Erythroblast (primary cell): ENCODE results near the gene FCER2.

Experiments
- DNase-seq, 2 experiments: peaks; one replicate each; lab custom pipeline; 2025; lab: John Stamatoyannopoulos, UW
- GATA1 ChIP-seq: IDR thresholded peaks from 2 replicates; pipeline ENCODE4 v1.6.1; 2011; ENCODE audit warnings: low read depth, mild to moderate bottlenecking, control low read depth, low read length, moderate library complexity
- POLR2A ChIP-seq: IDR thresholded peaks from 2 replicates; pipeline ENCODE4 v1.6.1; 2011; ENCODE audit warnings: mild to moderate bottlenecking, low read length

FCER2 gene

DNA sequence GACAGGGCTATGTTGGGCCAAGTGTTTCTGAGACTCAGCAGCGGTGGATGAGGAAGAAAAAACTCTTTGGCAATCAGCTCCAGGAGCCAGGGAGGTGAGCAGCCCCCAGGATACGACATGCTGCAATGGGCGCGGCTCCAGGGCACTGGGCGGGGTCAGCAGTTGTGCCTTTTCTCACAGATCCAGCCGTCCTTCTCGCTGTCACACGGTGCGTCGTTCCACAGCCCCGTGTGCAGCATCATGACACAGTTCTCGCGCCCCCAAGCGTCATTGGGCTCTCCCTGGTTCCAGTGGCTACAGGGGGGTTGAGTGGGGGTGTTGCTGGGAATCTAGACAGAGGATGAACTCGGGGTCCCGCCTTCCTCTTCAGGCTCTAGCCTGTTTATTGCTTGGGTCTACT, 27.3 kb upstream of the FCER2 start:
- no peak for DNase-seq
- TF ChIP-seq POLR2A (no peak), GATA1 (no peak)

DNA sequence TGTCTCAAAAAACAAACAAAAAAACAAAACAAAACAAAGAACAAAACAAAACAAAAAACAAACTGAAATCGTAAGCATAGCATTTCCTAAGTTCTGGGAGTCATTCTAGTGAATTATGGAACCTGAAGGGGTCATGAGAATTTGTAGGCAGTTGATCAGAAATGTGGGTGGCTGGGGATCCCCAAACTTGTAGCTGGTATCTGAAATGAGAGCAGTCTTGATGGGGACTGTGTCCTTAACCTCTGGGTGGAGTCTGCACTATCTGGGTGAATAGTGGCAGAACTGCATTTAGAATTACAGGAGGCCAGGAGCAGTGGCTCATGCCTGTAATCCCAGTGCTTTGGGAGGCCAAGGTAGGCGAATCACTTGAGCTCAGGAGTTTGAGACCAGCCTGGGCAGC, 23.9 kb upstream of the FCER2 start:
- DNase-seq = no peak
- TF ChIP-seq POLR2A (no peak), GATA1 (no peak)

DNA sequence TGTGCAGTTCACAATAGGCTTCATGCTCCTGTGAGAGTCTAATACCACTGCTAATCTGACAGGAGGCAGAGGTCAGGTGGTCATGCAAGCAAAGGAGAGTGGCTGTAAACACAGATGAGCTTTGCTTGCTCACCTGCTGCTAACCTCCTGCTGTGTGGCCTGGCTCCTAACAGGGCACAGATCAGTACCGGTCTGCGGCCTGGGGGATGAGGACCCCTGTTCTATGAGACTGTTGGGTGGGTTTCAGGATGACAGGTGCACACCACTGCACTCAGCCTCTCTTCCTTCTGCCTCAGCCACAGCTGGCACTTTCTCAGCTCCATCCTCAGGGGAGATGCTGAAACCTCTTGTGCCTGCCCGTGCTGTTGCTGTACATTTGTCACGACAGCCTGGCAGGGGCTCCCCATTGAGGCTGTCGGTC, 20.3 kb upstream of the FCER2 start:
- no peak for TF ChIP-seq POLR2A
- no peak for TF ChIP-seq GATA1
- no peak for DNase-seq

DNA sequence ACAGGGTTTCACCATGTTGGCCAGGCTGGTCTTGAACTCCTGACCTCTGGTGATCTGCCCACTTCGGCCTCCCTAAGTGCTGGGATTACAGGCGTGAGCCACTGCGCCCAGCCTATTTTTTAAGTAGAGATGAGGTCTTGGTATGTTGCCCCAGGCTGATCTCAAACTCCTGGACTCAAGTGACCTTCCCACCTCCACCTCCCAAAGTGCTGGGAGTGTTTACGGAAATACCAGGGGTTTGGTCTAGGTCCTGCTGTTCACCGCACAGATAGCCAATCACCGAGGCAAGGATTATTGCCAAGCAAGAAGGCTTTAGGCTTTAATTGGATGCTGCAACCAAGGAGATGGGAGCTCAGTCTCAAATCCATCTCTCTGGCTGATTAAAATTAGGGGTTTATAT, 18.4 kb upstream of the FCER2 start:
- TF ChIP-seq POLR2A (no peak), GATA1 (no peak)
- no peak for DNase-seq

DNA sequence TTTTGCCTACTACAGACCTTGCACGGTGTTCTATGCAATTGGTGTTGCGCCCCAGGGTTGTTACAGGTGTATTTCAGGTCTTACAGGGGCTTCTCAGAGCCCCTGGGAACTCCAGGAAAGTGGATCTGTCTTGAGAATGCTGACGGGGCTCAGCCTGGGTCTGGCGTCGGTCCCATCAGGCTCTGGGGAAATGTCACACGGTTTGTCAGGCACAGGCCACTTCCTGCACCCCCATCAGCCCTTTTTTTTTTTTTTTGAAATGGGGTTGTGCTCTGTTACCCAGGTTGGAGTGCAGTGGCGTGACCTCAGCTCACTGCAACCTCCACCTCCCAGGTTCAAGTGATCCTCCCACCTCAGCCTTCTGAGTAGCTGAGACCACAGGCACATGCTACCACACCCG, 16.7 kb upstream of the FCER2 start:
- no peak for DNase-seq
- no peak for TF ChIP-seq POLR2A
- no peak for TF ChIP-seq GATA1

DNA sequence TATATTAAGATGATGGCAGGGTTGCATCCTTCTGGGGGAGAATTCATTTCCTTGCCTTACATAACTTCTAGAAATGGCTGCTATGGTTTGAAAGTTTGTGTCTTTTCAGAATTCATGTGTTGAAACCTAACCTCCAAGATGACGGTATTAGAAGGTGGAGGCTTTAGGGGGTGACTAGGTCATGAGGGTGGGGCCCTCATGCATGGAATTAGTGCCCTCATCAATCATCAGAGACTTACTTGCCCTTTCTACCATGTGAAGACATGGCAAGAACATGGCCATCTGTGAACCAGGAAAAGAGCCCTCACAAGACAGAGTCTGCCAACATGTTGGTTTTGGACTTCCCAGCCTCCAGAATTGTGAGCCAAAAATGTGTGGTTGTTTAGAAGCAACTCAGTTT, 14.8 kb upstream of the FCER2 start:
- DNase-seq = no peak
- TF ChIP-seq GATA1 = no peak
- TF ChIP-seq POLR2A = no peak

DNA sequence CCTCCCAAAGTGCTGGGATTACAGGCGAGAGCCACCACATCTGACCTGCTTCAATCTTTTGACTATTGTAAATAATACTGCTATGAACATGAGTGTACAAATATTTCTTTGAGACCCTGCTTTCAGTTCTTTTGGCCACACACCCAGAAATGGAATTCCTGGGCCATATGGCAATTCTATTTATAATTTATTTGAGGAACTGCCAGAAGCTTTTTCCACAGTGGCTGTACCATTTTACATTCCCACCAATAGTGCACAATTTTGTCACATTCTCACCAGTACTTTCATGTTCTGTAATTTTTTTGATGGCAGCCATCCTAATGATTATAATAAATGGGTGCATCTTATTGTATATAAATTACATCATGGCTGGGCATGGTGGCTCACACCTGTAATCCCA, 13.7 kb upstream of the FCER2 start:
- no peak for DNase-seq
- TF ChIP-seq GATA1 (no peak), POLR2A (no peak)

DNA sequence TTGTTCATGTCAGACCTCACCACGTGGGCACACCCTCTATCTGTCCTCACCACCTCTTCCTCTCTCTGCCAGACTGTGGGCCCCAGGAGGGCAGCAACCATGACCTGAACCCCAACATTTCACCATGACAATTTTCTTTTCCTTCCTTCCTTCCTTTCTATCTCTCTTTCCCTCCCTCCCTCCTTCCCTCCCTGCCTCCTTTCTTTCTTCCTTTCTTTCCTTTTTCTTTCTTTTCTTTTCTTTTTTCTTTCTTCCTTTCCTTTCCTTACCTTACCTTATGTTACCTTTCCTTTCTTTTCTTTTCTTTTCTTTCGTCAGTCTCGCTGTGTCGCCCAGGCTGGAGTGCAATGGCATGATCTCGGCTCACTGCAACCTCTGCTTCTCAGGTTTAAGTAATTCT, 8.7 kb upstream of the FCER2 start:
- TF ChIP-seq POLR2A (no peak), GATA1 (no peak)
- DNase-seq = no peak

DNA sequence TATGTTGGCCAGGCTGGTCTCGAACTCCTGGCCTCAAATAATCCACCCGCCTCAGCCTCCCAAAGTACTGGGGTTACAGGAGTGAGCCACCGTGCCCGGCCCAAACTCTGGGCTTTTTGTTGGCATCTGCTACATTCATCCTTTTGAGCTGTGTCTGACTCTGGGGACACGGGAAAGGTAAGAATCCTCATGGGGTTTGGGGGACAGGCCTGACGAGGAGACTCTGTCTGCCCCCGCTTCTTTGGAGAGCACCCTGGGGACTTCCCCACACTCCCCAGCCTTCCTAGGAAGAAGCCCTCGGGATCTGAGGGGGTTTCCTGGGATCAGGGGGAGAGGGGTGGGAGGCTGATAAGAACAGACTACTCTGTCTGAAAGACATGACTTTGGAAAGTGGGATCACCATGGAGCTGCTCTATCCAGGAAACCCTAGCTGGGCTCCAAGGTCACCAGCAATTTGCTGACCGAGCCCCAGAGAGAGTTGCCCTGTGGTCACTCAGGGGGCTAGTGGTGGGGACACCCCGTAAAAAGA, 8.1 kb upstream of the FCER2 start:
- DNase-seq = no peak
- no peak for TF ChIP-seq GATA1
- TF ChIP-seq POLR2A = no peak

DNA sequence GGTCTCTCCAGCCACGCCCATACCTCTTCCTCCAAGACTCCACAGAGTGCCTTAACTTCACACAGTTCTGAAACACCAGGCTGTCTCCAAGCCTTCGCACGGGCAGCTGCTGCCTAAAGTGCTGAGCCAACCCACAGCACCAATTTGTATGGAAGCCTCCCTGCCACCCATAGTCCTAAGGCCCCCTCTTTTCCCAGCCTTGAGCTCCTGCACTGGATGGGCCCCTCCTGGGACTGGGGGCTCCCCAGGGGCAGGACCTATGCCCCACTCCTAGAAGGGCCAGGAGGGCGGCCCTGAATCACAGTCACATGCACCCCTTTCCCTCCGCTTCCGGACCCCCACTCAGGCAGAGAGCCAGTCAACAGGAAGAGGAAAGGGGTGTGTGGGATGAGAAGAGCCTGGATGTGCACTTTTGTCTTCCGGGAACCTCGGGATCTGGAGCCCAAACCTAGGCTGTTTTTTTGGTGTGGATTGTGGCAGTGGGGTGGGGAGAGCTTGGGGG, 5.1 kb upstream of the FCER2 start:
- TF ChIP-seq GATA1 (no peak), POLR2A (no peak)
- DNase-seq = no peak

DNA sequence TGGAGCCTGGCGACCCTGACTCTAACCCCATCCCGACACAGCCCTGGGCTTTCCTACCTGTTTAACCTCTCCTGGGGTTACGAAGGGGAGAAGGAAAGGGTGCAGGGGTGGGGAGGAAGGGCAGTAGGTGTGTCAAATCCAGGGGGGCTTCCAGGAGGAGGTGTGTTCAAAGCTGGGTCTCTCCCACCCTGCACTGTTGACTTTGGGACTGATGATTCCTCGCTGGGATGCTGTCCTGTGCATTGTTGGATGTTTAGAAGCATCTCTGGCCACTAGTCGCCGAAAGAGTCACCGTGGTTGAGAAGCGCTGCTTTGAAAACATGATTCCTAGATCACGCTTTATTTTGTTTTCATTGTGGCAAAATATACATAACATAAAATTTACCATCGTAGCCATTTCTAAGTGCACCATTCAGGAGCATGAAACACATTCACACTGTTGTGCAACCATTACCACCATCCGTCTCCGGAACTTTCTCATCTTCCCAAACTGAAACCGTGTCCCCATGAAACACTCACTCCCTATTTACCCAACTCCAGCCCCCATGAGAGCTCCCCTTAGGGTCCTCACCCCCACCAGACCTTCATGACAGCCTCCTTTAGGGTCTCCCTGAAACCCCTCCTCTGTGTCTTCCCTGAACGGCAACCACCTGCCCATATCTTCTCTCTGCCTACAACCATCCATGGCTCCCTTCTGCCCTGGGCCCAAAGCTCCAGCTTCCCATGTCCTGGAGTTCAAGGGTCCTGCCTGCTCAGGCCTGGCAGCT, 4.4 kb upstream of the FCER2 start:
- no peak for DNase-seq
- no peak for TF ChIP-seq POLR2A
- TF ChIP-seq GATA1 = no peak

DNA sequence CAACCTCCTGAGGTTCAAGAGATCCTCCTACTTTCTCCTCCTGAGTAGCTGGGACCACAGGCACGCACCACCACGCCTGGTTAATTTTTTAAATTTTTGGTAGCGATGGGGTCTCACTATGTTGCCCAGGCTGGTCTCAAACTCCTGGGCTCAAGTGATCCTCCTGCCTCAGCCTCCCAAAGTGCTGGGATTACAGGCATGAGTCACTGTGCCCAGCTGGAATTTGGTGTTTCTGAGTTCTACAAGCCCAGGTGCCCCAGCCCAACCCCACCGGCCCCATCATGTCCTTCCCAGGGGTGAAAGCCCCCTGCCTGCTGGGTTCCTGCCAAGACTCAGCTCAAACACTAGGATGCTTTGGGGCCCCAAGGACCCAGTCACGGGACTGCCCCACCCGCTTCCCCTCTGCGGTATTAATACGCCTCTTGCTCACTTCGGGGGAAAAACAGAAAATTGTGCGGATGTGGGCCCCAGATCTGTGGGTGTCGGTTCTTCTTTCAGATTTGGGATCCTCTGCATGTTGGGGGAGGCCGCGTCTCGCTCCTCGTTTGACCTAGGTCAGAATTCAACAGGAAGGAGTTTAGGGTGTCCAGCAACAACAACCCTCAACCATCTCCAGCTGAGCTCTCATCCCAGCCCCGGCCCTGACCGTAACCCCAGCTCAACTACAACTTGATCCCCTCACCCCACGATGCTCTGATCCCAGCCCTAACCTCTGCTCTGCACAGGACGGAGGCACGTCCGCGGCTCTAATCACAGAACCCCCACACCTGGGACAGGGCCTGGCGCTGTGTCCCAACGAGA, 3.7 kb upstream of the FCER2 start:
- TF ChIP-seq POLR2A = no peak
- TF ChIP-seq GATA1 = no peak
- DNase-seq = no peak

DNA sequence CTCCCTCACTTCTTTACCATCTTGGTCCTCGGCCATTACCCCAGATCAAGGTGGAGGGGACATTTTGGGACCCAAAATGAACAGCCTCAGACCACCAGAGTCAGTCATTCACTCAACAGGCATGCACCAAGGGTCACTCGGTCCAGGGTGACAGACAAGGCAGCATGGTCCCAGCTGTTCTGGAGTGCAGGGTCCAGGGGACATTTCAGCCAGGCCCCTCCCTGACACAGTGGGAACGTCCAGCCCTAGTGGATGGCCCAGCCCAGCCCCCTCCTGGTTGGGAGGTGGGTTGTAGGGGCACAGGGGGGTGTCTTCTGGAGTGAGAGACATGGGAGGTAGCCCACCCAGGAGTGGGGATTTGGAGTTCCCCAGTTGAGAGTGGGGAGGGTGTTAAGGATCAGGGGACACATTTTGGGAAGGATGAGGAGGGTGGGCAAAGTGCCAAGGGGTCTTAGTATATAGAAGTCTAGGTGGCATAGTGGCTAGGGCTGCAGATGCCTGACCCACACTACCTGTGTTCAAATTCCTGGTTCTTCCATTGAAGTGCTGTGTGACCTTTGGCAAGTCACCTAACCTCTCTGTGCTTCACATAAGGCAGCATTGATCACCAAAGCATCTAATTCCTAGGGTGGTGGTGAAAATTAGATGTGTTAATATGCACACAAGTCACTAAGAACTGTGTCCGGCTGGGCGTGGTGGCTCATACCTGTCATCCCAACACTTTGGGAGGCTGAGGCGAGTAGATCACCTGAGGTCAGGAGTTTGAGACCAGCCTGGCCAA, 2.5 kb upstream of the FCER2 start:
- no peak for DNase-seq
- TF ChIP-seq GATA1 = no peak
- TF ChIP-seq POLR2A = no peak
